Measurements from ENCODE around the gene ECEL1.

The ECEL1 gene, protein sequence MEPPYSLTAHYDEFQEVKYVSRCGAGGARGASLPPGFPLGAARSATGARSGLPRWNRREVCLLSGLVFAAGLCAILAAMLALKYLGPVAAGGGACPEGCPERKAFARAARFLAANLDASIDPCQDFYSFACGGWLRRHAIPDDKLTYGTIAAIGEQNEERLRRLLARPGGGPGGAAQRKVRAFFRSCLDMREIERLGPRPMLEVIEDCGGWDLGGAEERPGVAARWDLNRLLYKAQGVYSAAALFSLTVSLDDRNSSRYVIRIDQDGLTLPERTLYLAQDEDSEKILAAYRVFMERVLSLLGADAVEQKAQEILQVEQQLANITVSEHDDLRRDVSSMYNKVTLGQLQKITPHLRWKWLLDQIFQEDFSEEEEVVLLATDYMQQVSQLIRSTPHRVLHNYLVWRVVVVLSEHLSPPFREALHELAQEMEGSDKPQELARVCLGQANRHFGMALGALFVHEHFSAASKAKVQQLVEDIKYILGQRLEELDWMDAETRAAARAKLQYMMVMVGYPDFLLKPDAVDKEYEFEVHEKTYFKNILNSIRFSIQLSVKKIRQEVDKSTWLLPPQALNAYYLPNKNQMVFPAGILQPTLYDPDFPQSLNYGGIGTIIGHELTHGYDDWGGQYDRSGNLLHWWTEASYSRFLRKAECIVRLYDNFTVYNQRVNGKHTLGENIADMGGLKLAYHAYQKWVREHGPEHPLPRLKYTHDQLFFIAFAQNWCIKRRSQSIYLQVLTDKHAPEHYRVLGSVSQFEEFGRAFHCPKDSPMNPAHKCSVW

GRCh38 chr2:232487385-232488096 lies at the start of gene ECEL1:
Gene ECEL1 (minus strand): TSS chr2:232487834. CDS start chr2:232486653, 1,181 bp downstream.
- Histone ChIP-seq H3K4me1 (ENCODE audit: low read length) (no peaks in the 10 kb centered on the region), H3K27me3 (ENCODE audit: low read depth, low read length) (no peaks in the 10 kb centered on the region), H3K79me2 (ENCODE audit: low read length) (no peaks in the 10 kb centered on the region), H3K9me3 (ENCODE audit: insufficient read depth, low read length) (no peaks in the 10 kb centered on the region), H3K4me2 (ENCODE audit: low read length) (no peak within 1 kb of the TSS), H4K20me1 (ENCODE audit: insufficient read depth, low read length) (no peaks in the 10 kb centered on the region), H3K4me3 (ENCODE audit: low read length) (no peak within 1 kb of the TSS), H3K36me3 (replicated peaks; ENCODE audit: low read depth, low read length) (no peaks in the 10 kb centered on the region), H2AFZ (ENCODE audit: low read depth, low read length) (no peak within 1 kb of the TSS), H3K9ac (ENCODE audit: low read length) (no peak within 1 kb of the TSS), H3K27ac (ENCODE audit: low read length) (no peak within 1 kb of the TSS)
- TF ChIP-seq CTCF (IDR thresholded peaks at IDR 0.05; ENCODE audit: low read depth, low read length) (no peak), EZH2phosphoT487 (IDR thresholded peaks at IDR 0.05; ENCODE audit: low read depth) (no peak)

- Histone ChIP-seq H3K4me1 (ENCODE audit: low read length) (no peaks in the 10 kb centered on the region), H3K27me3 (ENCODE audit: low read depth, low read length) (no peaks in the 10 kb centered on the region), H3K36me3 (replicated peaks; ENCODE audit: low read depth, low read length) (no peaks in the 10 kb centered on the region), H2AFZ (ENCODE audit: low read depth, low read length) (no peak overlapping the region), H3K4me2 (ENCODE audit: low read length) (no peak overlapping the region), H4K20me1 (ENCODE audit: insufficient read depth, low read length) (no peaks in the 10 kb centered on the region), H3K79me2 (ENCODE audit: low read length) (no peaks in the 10 kb centered on the region), H3K4me3 (ENCODE audit: low read length) (no peak overlapping the region), H3K9me3 (ENCODE audit: insufficient read depth, low read length) (no peaks in the 10 kb centered on the region), H3K27ac (ENCODE audit: low read length) (no peak overlapping the region), H3K9ac (ENCODE audit: low read length) (no peak overlapping the region)
- TF ChIP-seq CTCF (IDR thresholded peaks at IDR 0.05; ENCODE audit: low read depth, low read length) (peak; percentile 35), EZH2phosphoT487 (IDR thresholded peaks at IDR 0.05; ENCODE audit: low read depth) (no peak)
Measured at GRCh38 chr2:232537079-232537478, 49.4 kb upstream of the ECEL1 start.

DNA sequence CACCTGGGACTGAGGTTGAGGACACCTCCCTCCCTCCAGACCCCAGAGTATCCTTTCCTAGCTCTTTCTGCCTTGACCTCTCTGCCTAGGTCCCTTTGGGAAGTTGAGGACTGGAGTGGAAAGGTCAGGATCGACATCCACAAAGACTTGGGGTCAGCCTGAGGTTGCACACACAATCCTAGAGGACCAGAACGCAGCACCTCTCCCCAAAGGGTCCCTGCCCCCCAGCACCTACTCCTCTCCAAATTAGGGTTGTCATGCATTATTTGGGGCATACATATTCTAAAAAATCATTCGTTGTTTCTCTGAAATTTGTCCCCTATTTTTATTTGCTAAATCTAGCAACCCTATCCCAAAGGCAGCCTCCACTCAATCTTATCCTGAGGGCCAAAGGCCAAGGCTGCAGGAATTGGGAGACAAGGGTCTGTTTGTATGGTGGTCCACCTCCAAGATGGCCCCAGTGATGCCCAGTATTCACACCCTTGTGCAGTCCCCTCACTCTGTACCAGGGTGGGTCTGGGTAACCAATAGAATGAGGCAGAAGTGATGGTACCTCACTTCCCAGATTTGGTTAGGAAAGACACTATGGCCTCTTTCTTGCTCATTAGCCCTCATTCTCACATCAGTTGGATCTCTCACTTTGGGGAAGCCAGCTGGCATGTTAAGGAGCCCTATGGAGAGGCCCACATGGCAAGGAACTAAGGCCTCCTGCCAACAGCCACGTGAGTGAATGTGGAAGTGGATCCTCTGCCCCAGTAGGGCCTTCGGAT lies 48.3 kb upstream of the ECEL1 start:
- Histone ChIP-seq H2AFZ (ENCODE audit: low read depth, low read length) (no peak overlapping the region), H3K9me3 (ENCODE audit: insufficient read depth, low read length) (no peaks in the 10 kb centered on the region), H3K79me2 (ENCODE audit: low read length) (no peaks in the 10 kb centered on the region), H3K9ac (ENCODE audit: low read length) (no peak overlapping the region), H3K4me1 (ENCODE audit: low read length) (no peaks in the 10 kb centered on the region), H3K4me2 (ENCODE audit: low read length) (no peak overlapping the region), H3K36me3 (replicated peaks; ENCODE audit: low read depth, low read length) (no peaks in the 10 kb centered on the region), H3K27me3 (ENCODE audit: low read depth, low read length) (no peaks in the 10 kb centered on the region), H4K20me1 (ENCODE audit: insufficient read depth, low read length) (no peaks in the 10 kb centered on the region), H3K27ac (ENCODE audit: low read length) (no peak overlapping the region), H3K4me3 (ENCODE audit: low read length) (no peak overlapping the region)
- TF ChIP-seq EZH2phosphoT487 (IDR thresholded peaks at IDR 0.05; ENCODE audit: low read depth) (no peak), CTCF (IDR thresholded peaks at IDR 0.05; ENCODE audit: low read depth, low read length) (no peak)
